HCT116 (cell line): ENCODE data around the gene SHCBP1L. TPM values are rescaled to one million over a fixed set of nuclear protein-coding genes. Genes with fewer than 3 reads are reported as not detected.

ENCODE experiments used
- ATAC-seq: fragments of 200-7000 bp; cut with Tn5 transposase; 2 replicates; pipeline ENCODE4 v1.9.1; 2020; ENCODE audit warnings: mild to moderate bottlenecking, moderate library complexity
- BruUV-seq: library from RNA; stranded (reverse); fragments of 400-500 nt; replicated peaks from 2 replicates; lab custom pipeline; 2021; lab: Mats Ljungman, UMichigan
- CTCF ChIA-PET: fragments of 300-600 bp; sonication (Branson Sonifier 250); formaldehyde crosslinking; loops from one replicate; lab custom pipeline; 2021; ENCODE audit warnings: antibody characterized with exemption; lab: Charles Lee
- POLR2A ChIA-PET: fragments of 300-600, 350-600 bp; sonication (Branson Sonifier 250); formaldehyde crosslinking; loops from one replicate; lab custom pipeline; 2021; ENCODE audit warnings: antibody characterized with exemption; lab: Charles Lee
- RAD21 ChIA-PET, 2 experiments: fragments of 300-600 bp; sonication (Branson Sonifier 250); formaldehyde crosslinking; loops; one replicate each; lab custom pipeline; 2023; ENCODE audit warnings: low total read pairs in 2 of 2; ENCODE audit not compliant: uncharacterized antibody in 2 of 2, unreplicated experiment in 2 of 2, low non-redundant PET in 1 of 2; lab: Charles Lee
- DNase-seq: peaks from one replicate; pipeline ENCODE4 v3.0.0-alpha.2; 2010; ENCODE audit warnings: low read depth, low spot score
- H2AFZ ChIP-seq: fragments of 200-600 bp; shearing (Covaris generic), sonication (generic); 2 replicates; pipeline ENCODE4 v1.6.1; 2017; ENCODE audit warnings: low read depth, mixed run types, mixed read lengths, antibody characterized with exemption, low read length; ENCODE audit not compliant: poor library complexity, severe bottlenecking
- H3K27ac ChIP-seq: 2 replicates; pipeline ENCODE4 v1.5.1; 2012; ENCODE audit warnings: low read depth, low read length
- H3K27me3 ChIP-seq: fragments of 200-600 bp; sonication (generic); 2 replicates; pipeline ENCODE4 v1.6.1; 2016; ENCODE audit warnings: mixed run types, low read length, mixed read lengths; ENCODE audit not compliant: insufficient read depth
- H3K36me3 ChIP-seq, 2 experiments: fragments of 200-500 bp in 1 of 2; fragments of 200-600 bp in 1 of 2; sonication (Bioruptor generic) in 1 of 2; sonication (generic) in 1 of 2; 2 replicates each; pipeline versions ENCODE4 v1.5.1 to v1.6.1; 2014 to 2016; ENCODE audit warnings: low read length in 2 of 2, inconsistent platforms in 1 of 2, mixed read lengths in 1 of 2, mixed run types in 1 of 2; ENCODE audit not compliant: insufficient read depth in 2 of 2, control insufficient read depth in 1 of 2
- H3K4me1 ChIP-seq, 2 experiments: fragments of 200-600 bp in 1 of 2; sonication (generic) in 1 of 2; 2 replicates each; pipeline versions ENCODE4 v1.5.1 to v1.6.1; 2012 to 2017; ENCODE audit warnings: low read length in 2 of 2, inconsistent platforms in 1 of 2, mild to moderate bottlenecking in 1 of 2, mixed read lengths in 1 of 2, mixed run types in 1 of 2, moderate library complexity in 1 of 2; ENCODE audit not compliant: insufficient read depth in 2 of 2, control insufficient read depth in 1 of 2
- H3K4me2 ChIP-seq: fragments of 200-600 bp; sonication (generic); 2 replicates; pipeline ENCODE4 v1.6.1; 2017; ENCODE audit warnings: mixed run types, low read length, mixed read lengths
- H3K4me3 ChIP-seq, 2 experiments: fragments of 200-600 bp in 1 of 2; sonication (generic) in 1 of 2; replicated peaks in 1 of 2; 2 replicates each; pipeline ENCODE4 v1.5.1; 2011 to 2016; ENCODE audit warnings: low read length in 2 of 2, control low read depth in 1 of 2, low read depth in 1 of 2, mild to moderate bottlenecking in 1 of 2, mixed read lengths in 1 of 2, mixed run types in 1 of 2
- H3K79me2 ChIP-seq: fragments of 200-600 bp; sonication (generic); 2 replicates; pipeline ENCODE4 v1.6.1; 2017; ENCODE audit warnings: mild to moderate bottlenecking, mixed run types, low read length, moderate library complexity, mixed read lengths; ENCODE audit not compliant: insufficient read depth
- H3K9ac ChIP-seq: fragments of 200-600 bp; sonication (generic); 2 replicates; pipeline ENCODE4 v1.6.1; 2016; ENCODE audit warnings: low read length, mixed read lengths
- H3K9me2 ChIP-seq: fragments of 200-600 bp; sonication (generic), shearing (Covaris generic); 2 replicates; pipeline ENCODE4 v1.6.1; 2017; ENCODE audit warnings: mixed run types, mild to moderate bottlenecking, moderate library complexity; ENCODE audit not compliant: insufficient read depth
- H3K9me3 ChIP-seq, 2 experiments: fragments of 200-500 bp in 1 of 2; fragments of 200-600 bp in 1 of 2; sonication (Bioruptor generic) in 1 of 2; sonication (generic) in 1 of 2; 2 replicates each; pipeline ENCODE4 v1.6.1; 2014 to 2017; ENCODE audit warnings: low read length in 2 of 2, mixed read lengths in 2 of 2, inconsistent platforms in 1 of 2, low read depth in 1 of 2, mild to moderate bottlenecking in 1 of 2, mixed run types in 1 of 2, moderate library complexity in 1 of 2; ENCODE audit not compliant: control insufficient read depth in 1 of 2, insufficient read depth in 1 of 2
- H4K20me1 ChIP-seq: fragments of 200-600 bp; sonication (generic), shearing (Covaris generic); 2 replicates; pipeline ENCODE4 v1.6.1; 2017; ENCODE audit warnings: mixed run types, mild to moderate bottlenecking, moderate library complexity; ENCODE audit not compliant: insufficient read depth
- ATF3 ChIP-seq: IDR thresholded peaks from 2 replicates; pipeline ENCODE4 v1.6.1; 2012
- CEBPB ChIP-seq: IDR thresholded peaks from 2 replicates; pipeline ENCODE4 v1.6.1; 2012; ENCODE audit warnings: low read depth
- CTCF ChIP-seq, 3 experiments: fragments of 200-600 bp in 1 of 3; sonication (generic) in 1 of 3; IDR thresholded peaks in 2 of 3; conservative IDR thresholded peaks in 1 of 3; 2 replicates each; pipeline ENCODE4 v1.5.1; 2012 to 2017; ENCODE audit warnings: low read depth in 2 of 3, low read length in 2 of 3, antibody characterized with exemption in 1 of 3, borderline replicate concordance in 1 of 3, control low read depth in 1 of 3, mild to moderate bottlenecking in 1 of 3, mixed read lengths in 1 of 3, mixed run types in 1 of 3, moderate library complexity in 1 of 3; ENCODE audit not compliant: insufficient read depth in 1 of 3
- EZH2phosphoT487 ChIP-seq: fragments of 200-600 bp; IDR thresholded peaks from 2 replicates; pipeline ENCODE4 v1.6.1; 2018; ENCODE audit warnings: antibody characterized with exemption, borderline replicate concordance
- FOSL1 ChIP-seq: IDR thresholded peaks from 2 replicates; pipeline ENCODE4 v1.6.1; 2012; ENCODE audit warnings: low read depth
- JUND ChIP-seq: IDR thresholded peaks from 2 replicates; pipeline ENCODE4 v1.6.1; 2012
- POLR2AphosphoS5 ChIP-seq: IDR thresholded peaks from 2 replicates; pipeline ENCODE4 v1.6.1; 2011; ENCODE audit warnings: mild to moderate bottlenecking, low read depth, low read length, moderate library complexity
- SIN3A ChIP-seq: IDR thresholded peaks from 2 replicates; pipeline ENCODE4 v1.6.1; 2012; ENCODE audit warnings: low read depth
- SP1 ChIP-seq: IDR thresholded peaks from 2 replicates; pipeline ENCODE4 v1.6.1; 2012; ENCODE audit warnings: low read depth
- SRF ChIP-seq: IDR thresholded peaks from 2 replicates; pipeline ENCODE4 v1.6.1; 2012; ENCODE audit warnings: low read depth
- ZFX ChIP-seq: fragments of 450-650 bp; IDR thresholded peaks from 2 replicates; pipeline ENCODE4 v1.6.1; 2017
- intact Hi-C: fragments of 100-400 bp; cut with micrococcal nuclease; formaldehyde crosslinking; loops from 2 replicates; pipeline ENCODE4 v1.10.0; 2022
- total RNA-seq: library from RNA; stranded (reverse); gene quantifications from one replicate; pipeline ENCODE4 v1.2.1, GENCODE V29; 2021; ENCODE audit not compliant: unreplicated experiment

Gene SHCBP1L
- total RNA-seq, 1 experiment from 2014 or later: not detected

- no peaks in the 10 kb centered on the region for H3K4me1 ChIP-seq
- no peak overlapping the region for H3K27ac ChIP-seq
- no peak overlapping the region for H3K4me3 ChIP-seq
- peaks cover 100% of the 10 kb centered on the region for H3K79me2 ChIP-seq
- H3K36me3 ChIP-seq: peaks cover 72 to 74% of the 10 kb centered on the region in 2 experiments
- no peak overlapping the region for H3K9ac ChIP-seq
- H3K9me2 ChIP-seq: no peaks in the 10 kb centered on the region
- H4K20me1 ChIP-seq: peaks cover 76% of the 10 kb centered on the region; the same call in 1 of the 2 replicates
- no peaks in the 10 kb centered on the region for H3K9me3 ChIP-seq
- intact Hi-C loops: no loop called here
- RAD21 ChIA-PET: no interaction called here
- no peak overlapping the region for H3K4me2 ChIP-seq
- no TSS peak for BruUV-seq
- CTCF ChIA-PET: no interaction called here
- ATAC-seq (no peak), DNase-seq (no peak)
- H3K27me3 ChIP-seq: no peaks in the 10 kb centered on the region
- POLR2A ChIA-PET: no interaction called here
- no peak for TF ChIP-seq ATF3
- no peak for TF ChIP-seq ZFX
- TF ChIP-seq CEBPB: no peak
- TF ChIP-seq JUND: no peak
- TF ChIP-seq EZH2phosphoT487: no peak
- H2AFZ ChIP-seq: no peak overlapping the region
Measured at GRCh38 chr1:182851825-182852224, 101.1 kb downstream of the SHCBP1L start.

GRCh38 chr1:182850319-182850718 lies 102.6 kb downstream of the SHCBP1L start:
- no peak for TF ChIP-seq POLR2AphosphoS5
- no peak for TF ChIP-seq CTCF (IDR thresholded peaks at IDR 0.05 in 2 of 3, conservative IDR thresholded peaks at IDR 0.05 in 1 of 3; ENCODE audit: borderline replicate concordance in 1 of 3, insufficient read depth in 1 of 3, low read depth in 2 of 3, low read length in 2 of 3)
- no peak for TF ChIP-seq SRF
- no peak for TF ChIP-seq JUND
- no peak for TF ChIP-seq FOSL1
- no peak for TF ChIP-seq CEBPB
- TF ChIP-seq SIN3A: no peak
- TF ChIP-seq SP1: no peak
- no peak for TF ChIP-seq EZH2phosphoT487
- intact Hi-C loops: no loop called here
- no peak overlapping the region for H2AFZ ChIP-seq
- H3K4me1 ChIP-seq: no peaks in the 10 kb centered on the region
- H3K27ac ChIP-seq: no peak overlapping the region
- no peaks in the 10 kb centered on the region for H3K9me3 ChIP-seq
- H3K36me3 ChIP-seq: peaks cover 64 to 74% of the 10 kb centered on the region in 2 experiments
- CTCF ChIA-PET: no interaction called here
- DNase-seq (no peak), ATAC-seq (no peak)
- no TSS peak for BruUV-seq
- no peaks in the 10 kb centered on the region for H3K9me2 ChIP-seq
- H3K4me3 ChIP-seq: no peak overlapping the region
- H3K9ac ChIP-seq: no peak overlapping the region
- H4K20me1 ChIP-seq: peaks cover 77% of the 10 kb centered on the region; the same call in 1 of the 2 replicates
- H3K79me2 ChIP-seq: peaks cover 100% of the 10 kb centered on the region
- RAD21 ChIA-PET: no interaction called here
- POLR2A ChIA-PET: no interaction called here
- no peak overlapping the region for H3K4me2 ChIP-seq
- H3K27me3 ChIP-seq: no peaks in the 10 kb centered on the region

Other genes starting within 250 kb of the SHCBP1L start
- gene NPL, start 163.4 kb downstream of the SHCBP1L start, total RNA-seq: 0.39 TPM
- gene DHX9, start 113.8 kb downstream of the SHCBP1L start, total RNA-seq: 220 TPM
- 61.2 TPM for gene LAMC1, start 70.3 kb upstream of the SHCBP1L start, total RNA-seq
- gene LAMC2, start 233.1 kb upstream of the SHCBP1L start, total RNA-seq: 22.2 TPM